GM19452 (cell line): Measurements from ENCODE around the gene RASGRP3.

ENCODE experiments used
- ATAC-seq: cut with Tn5 transposase; IDR thresholded peaks from one replicate; pipeline ENCODE4 v1.9.1; 2021; ENCODE audit not compliant: unreplicated experiment

RASGRP3 gene

GRCh38 chr2:33521791-33522281 is 45.4 kb downstream of the RASGRP3 start:
- ATAC-seq = no peak

DNA sequence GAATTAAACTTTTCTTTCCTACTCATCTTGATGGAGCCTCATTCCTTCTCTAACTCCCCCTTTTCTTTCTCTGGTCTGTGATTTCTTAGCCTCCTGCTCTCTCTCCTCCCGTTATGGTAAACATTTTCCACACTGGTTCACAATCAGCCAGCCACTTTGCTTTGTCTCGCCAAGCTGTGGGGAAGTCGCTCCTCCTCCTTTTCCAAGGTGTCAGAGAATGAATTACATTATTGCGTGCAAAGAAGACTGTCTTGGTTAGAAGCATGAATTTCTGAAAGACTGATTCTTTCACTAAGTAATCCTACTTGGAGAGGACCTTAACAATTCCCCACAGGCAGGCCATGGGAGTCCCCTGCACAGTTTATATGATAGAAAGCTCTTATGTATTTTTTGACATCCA is 46.1 kb downstream of the RASGRP3 start:
- ATAC-seq = no peak

DNA sequence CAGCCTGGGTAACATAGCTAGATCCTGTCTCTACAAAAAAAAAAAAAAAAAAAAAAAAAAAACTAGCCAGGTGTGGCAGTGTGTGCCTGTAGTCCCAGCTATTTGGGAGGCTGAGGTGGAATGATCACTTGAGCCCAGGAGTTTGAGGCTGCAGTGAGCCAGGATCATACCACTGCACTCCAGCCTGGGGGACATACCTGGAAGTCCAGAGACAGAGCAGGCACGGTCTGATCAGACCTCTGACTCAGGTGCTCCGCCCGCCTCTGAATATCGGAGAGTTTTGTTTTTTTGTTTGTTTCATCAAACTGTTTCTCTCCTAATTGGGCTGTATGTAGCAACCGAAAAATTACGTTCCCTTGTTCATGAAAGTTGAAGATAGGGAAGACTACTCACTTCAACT is 49.2 kb downstream of the RASGRP3 start:
- no peak for ATAC-seq

DNA sequence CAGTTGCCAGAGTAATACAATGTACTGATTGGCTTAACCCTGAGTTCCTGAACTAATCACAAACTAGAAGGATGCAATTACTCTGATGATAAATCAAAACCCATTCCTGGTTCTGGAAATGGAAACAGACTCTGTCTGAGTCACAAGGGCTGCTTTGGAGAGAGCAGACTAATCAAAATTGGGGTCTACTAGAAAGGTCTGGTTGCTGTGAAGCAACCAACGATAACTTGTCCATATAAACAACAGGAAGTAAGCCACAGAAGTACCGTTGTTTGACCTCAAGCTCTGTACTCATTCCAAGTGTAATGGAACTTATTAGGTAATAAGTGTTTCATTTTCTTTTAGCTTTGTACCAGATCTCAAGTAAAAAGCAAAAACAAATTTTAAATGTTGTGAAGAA is 49.7 kb downstream of the RASGRP3 start:
- no peak for ATAC-seq

- no peak for ATAC-seq
These were observed 50.5 kb downstream of the RASGRP3 start for GRCh38 chr2:33526921-33527320.

DNA sequence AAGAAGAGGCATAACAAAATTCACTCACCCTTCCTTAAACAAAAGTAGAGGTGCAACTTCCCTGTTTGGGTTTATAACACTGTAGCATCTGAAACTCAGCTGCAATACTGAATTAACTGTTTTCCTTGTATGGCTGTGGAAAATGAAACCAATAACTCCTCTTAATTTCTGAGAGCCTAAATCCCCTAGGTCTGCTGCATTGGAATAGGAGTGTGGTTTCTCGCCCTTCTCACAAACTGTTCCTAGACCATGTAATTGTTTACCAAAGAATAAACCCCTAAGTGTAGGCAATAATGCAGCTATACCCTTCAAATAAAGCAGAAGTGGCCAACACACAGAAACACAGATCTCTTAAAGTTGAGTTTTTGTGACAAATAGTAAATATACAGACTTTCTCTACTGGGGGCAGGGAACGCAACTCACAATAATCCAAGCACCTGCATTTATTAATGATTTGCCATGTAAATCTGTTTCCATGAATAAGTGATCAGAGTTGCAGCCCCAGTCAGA is 52.0 kb downstream of the RASGRP3 start:
- no peak for ATAC-seq

DNA sequence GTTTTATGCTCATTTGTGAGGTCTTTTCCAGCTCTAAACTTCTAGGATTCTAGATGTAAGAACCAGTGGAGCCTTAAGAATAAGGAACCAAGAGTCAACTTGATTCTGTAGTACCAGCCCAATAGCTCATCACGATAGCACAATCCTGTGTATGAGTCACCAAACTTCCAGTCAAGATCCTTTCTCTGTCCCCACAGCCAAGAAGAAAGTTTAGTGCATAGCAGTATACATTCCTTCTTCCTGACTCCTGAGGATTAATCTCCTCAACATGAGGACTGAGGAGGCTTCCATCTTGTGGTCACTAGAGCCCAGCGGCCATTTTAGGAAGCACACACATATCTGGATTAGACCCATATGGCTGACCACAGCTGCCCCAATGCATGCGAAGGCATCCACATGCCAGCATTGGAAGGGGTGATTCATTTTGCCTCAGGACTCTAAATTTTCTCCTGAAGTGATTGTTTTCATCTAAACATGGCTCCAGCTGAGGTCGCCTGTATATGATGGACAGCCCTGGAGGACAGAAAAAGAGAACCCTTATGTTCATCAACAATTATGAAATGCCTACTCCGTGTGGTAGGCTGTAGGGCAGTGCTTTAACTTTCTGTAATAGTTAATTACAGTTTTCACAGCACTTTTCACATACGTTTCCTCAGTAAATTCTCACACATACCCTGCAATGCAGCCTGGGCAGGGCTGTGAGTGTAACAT is 53.5 kb downstream of the RASGRP3 start:
- no peak for ATAC-seq

GRCh38 chr2:33530690-33531548 is 54.5 kb downstream of the RASGRP3 start:
- ATAC-seq = peak; percentile 37

DNA sequence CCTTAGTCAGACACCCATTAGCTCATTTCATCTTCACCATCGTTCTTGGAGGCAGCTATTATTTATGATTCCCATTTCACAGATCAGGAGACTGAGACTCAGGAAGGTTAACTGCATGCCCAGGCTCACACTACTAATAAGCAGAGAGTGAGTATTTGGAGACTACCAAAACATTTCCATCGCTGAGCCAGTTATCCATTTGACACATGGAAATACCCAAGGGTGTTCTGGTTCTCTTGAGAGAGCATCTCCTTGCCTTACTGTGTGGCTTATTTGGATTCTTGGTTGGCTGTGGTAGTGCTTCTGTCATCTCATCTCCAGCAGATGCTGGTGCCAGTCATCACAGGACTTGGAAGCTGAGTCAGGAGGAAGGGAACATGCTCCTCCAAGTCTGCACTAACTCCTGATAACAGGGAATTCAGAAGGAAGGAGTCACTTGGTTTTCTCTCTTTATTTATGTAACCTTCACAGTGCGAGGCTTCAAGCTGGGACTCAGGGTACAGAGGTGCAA is 55.2 kb downstream of the RASGRP3 start:
- ATAC-seq = no peak

GRCh38 chr2:33532146-33532545 is 55.7 kb downstream of the RASGRP3 start:
- ATAC-seq = no peak

GRCh38 chr2:33532966-33533365 is 56.5 kb downstream of the RASGRP3 start:
- no peak for ATAC-seq

- no peak for ATAC-seq
These were observed 59.0 kb downstream of the RASGRP3 start for GRCh38 chr2:33535421-33535820.

DNA sequence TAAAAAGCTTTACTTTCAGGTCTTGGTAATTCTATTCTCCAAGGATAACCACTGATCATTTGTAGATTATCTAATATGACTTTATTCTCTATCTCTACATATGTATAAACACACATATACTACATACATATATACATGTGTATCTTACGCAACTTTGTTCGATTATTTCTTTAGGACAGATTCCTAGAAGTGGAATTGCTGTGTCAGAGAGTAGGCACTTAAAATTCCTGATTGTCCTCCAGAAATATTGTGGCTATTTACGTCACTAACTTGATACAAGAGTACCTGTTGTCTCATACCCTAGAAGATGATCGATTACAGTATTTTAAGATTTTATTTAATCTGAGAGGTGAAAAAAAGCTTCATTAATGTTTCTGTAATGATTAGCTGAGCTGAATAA is 64.8 kb downstream of the RASGRP3 start:
- no peak for ATAC-seq

DNA sequence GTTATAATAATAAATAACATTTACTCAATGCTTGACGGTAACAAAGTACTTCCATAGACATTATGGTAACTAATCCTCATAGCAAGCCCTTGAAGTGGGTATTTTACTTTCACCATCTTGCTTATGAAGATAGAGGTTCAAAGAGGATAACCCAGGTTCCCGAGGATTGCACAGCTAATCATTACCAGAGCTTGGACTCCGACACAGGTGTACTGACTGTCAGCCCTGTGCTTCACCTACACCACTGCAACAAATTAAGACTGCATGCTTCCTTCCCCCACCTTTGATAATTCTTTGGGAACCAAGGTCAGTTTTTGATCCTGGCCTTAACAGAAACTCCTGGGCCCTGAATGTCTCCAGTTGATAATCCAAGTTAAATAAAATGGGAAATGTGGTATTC is 73.8 kb downstream of the RASGRP3 start:
- no peak for ATAC-seq

GRCh38 chr2:33552758-33553461 is 76.5 kb downstream of the RASGRP3 start:
- ATAC-seq = no peak

GRCh38 chr2:33555681-33556080 is 79.2 kb downstream of the RASGRP3 start:
- ATAC-seq = no peak

GRCh38 chr2:33559328-33559727 is 82.9 kb downstream of the RASGRP3 start:
- ATAC-seq = no peak

GRCh38 chr2:33560017-33560416 is 83.6 kb downstream of the RASGRP3 start:
- ATAC-seq = no peak

DNA sequence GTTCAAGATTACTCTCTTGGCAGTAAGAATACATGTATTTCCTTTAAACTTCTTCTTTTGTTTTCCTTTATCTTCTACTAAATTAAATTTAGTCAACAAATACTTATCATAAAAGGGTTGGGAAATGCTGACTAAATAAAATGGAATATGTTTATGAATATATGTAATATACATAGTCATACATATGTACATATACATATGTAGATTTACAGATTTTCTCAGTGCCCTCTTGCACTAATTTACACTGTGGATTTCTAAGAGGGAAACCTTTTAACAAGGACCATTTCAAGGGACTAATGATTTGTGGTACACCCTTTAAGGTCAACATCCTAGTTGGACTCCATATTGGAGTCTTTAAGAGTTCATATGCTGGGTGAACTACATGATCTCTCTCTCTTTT is 85.4 kb downstream of the RASGRP3 start:
- ATAC-seq = no peak

DNA sequence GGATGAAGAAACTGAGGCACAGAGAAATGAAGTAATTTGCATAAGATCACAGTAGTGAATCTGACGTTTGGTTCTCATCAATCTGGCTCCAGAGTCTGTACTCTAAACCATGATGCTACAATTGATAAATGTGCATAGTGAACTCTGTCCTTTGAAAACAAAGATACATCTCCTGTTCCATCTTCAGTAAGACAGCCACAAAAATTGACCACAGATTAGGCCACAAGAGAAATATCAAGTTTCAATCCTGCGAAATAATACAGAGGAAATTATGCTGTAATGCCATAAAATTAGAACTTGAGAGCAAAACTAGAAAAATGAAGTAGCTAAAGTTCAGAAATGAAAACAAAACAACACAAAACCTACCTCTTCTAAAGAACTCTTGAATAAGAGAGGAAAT is 94.2 kb downstream of the RASGRP3 start:
- no peak for ATAC-seq

GRCh38 chr2:33573657-33574056 is 97.2 kb downstream of the RASGRP3 start:
- no peak for ATAC-seq
